Measurements from ENCODE around the gene PEX14. TPM values are rescaled to one million over a fixed set of nuclear protein-coding genes. Genes with fewer than 3 reads are reported as not detected.

PEX14 gene
- total RNA-seq, 4 donors from 2014 or later: 2.0 to 21.9 (median 5.3) TPM

DNA sequence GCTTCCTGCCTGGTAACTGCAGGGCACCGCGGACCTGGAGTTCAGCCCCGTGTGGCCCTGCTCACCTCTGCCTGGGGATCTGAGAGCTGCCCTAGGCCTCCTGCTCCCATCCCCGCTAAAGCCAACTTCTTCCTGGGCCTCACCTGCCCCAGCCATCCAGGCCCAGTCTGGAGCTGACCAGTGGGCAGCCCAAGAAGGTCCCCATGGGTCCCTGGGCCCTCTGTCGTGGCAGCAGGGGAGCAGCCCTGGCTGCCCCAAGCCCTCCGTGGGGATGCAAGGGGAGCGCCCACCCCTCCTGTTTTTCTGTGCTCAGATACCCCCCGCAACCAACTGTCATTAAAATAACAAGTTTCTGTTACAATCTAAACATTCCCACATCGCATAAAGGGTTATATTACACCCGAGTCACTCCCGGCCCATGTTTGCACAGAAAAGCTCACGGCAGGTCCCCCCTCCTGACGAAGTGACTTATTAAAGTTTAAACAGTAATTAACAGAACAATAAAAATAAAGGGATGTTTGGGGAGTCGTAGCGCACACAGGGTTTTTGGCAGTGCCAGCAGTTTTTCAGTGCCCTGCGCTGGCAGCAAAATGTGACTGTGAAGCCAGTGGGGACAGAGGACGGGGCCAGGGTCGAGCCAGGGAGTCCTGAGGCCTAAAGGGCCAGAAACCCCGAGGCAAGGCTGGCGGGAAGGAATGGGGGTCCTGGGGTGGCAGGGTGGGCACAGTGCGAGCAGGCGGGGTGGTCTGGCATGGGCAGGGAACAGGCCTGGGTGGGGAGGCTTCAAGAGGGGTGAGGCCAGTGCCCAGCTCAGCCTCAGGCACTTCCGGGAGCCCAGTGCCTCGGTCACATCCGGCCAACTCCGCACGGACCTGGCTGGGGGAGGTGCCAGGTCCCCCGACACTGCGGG lies 200.2 kb downstream of the PEX14 start:
- H3K27ac ChIP-seq: peak overlapping the region; percentile 18 to 25

DNA sequence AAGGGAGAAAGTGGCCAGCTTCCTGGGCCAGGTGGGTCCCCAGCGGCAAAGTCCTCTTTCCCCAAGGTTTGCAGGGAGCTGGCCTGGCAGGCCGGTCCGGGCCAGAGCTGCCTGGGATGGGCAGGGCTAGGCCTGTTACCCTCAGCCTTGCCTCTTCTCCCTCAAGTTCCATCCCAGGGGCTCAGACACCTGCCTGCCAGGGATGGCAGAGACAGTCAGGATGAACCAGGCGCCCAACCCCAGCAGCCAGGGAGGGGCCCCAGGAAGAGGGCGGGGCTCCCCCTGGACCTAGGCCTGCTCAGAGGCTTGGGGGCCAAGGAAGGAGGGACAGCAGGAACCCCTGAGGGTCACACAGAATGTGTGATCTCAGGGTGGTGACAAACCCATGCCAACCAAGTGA lies 201.1 kb downstream of the PEX14 start:
- Histone ChIP-seq H3K9me3 (no peaks in the 10 kb centered on the region), H3K27ac (peak overlapping the region in 1 of 2 donors; percentile 18), H3K27me3 (no peaks in the 10 kb centered on the region), H3K4me3 (no peak overlapping the region), H3K36me3 (no peaks in the 10 kb centered on the region), H3K4me1 (peaks cover 0 to 12% of the 10 kb centered on the region in 2 donors)
- no peak for DNase-seq
- intact Hi-C loops (cut with DNase I; ENCODE audit: low total_unique reads): no loop called here
- TF ChIP-seq, protein P1, sequence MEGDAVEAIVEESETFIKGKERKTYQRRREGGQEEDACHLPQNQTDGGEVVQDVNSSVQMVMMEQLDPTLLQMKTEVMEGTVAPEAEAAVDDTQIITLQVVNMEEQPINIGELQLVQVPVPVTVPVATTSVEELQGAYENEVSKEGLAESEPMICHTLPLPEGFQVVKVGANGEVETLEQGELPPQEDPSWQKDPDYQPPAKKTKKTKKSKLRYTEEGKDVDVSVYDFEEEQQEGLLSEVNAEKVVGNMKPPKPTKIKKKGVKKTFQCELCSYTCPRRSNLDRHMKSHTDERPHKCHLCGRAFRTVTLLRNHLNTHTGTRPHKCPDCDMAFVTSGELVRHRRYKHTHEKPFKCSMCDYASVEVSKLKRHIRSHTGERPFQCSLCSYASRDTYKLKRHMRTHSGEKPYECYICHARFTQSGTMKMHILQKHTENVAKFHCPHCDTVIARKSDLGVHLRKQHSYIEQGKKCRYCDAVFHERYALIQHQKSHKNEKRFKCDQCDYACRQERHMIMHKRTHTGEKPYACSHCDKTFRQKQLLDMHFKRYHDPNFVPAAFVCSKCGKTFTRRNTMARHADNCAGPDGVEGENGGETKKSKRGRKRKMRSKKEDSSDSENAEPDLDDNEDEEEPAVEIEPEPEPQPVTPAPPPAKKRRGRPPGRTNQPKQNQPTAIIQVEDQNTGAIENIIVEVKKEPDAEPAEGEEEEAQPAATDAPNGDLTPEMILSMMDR (IDR thresholded peaks at IDR 0.05): no peak
- no peak for TF ChIP-seq POLR2A (IDR thresholded peaks at IDR 0.05)

More for the DNA sequence above, 200.2 kb downstream of the PEX14 start:
- Histone ChIP-seq H3K36me3 (no peaks in the 10 kb centered on the region), H3K27me3 (no peaks in the 10 kb centered on the region), H3K4me1 (peaks cover 0 to 12% of the 10 kb centered on the region in 2 donors), H3K4me3 (no peak overlapping the region), H3K9me3 (no peaks in the 10 kb centered on the region)
- no peak for DNase-seq
- no peak for TF ChIP-seq POLR2A (IDR thresholded peaks at IDR 0.05)
- TF ChIP-seq, protein P1 (IDR thresholded peaks at IDR 0.05): no peak
- intact Hi-C loops (cut with DNase I; ENCODE audit: low total_unique reads): no loop called here

DNA sequence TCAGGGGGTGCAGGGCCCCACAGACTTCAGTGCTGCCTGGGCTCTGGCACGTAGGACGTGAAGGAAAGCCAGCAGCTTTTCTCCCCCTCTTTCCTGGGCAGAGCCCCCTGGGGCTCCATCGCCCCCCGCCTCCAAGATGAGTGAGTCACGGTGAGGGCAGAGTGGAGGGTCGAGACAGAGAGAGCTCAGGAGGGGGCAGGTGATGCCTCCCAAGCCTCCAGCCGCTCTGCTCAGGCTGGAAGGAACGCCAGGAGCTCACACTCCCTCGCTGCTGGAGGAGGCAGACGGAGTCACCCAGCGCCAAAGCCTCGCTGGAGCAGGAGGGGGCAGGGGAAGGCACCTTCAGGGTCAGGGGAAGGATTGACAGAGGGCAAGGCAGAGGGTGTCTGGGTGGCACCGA lies 202.2 kb downstream of the PEX14 start:
- TF ChIP-seq POLR2A (IDR thresholded peaks at IDR 0.05): no peak
- TF ChIP-seq, protein P1 (IDR thresholded peaks at IDR 0.05): no peak
- Histone ChIP-seq H3K27me3 (no peaks in the 10 kb centered on the region), H3K4me1 (peaks cover 0 to 7% of the 10 kb centered on the region in 2 donors), H3K27ac (peak overlapping the region; percentile 37), H3K4me3 (no peak overlapping the region), H3K36me3 (no peaks in the 10 kb centered on the region), H3K9me3 (no peaks in the 10 kb centered on the region)
- no peak for DNase-seq
- intact Hi-C loops (cut with DNase I; ENCODE audit: low total_unique reads): no loop called here

DNA sequence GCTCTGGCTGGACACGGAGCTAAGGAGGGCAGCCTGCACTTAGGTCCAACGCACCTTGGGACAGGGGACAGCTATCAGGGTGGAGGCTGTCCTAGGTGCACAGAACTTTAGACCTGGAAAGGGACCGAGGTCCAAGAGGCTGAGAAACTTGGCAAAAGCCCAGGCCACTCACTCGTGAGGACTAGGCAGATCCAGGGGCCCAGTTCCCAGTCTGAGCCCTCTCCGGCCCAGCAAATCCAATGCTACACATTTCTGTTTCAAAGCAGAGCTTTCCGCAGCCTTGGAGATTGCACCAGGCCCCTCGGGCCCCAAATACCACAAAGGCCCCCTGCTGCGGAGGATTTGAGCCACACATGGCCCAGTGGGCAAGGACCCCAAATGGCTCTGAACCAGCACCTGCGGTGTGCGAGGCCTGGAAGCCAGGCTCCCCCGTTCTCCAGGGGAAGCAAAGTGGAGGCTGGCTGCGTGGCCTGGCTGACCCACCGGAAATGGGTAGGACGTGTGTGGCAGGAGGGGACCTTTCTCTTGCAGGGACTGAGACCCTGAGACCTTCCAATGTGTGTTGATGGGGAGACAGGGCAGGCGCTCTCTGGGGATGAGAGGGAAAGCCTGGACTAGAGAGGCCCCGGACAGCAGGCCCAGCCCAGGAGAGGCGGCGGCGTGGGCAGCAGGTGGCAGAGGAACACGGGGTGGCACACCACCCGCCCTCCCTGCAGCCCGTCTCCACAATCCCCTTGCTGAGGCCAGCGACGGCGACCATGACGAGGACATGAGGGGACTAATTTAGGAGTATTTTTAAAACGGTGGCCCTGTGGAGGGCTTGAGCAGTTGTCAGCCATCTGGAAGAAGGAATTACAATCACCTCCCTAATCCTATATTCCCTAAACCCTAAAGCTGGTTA lies 203.0 kb downstream of the PEX14 start:
- intact Hi-C loops (cut with DNase I; ENCODE audit: low total_unique reads): no loop called here
- peak in 1 of 2 donors; percentile 75 for DNase-seq
- Histone ChIP-seq H3K9me3 (no peaks in the 10 kb centered on the region), H3K36me3 (no peaks in the 10 kb centered on the region), H3K4me1 (peaks cover 0 to 7% of the 10 kb centered on the region in 2 donors), H3K27me3 (no peaks in the 10 kb centered on the region), H3K4me3 (no peak overlapping the region), H3K27ac (peak overlapping the region in 1 of 2 donors; percentile 37)
- no peak for TF ChIP-seq POLR2A (IDR thresholded peaks at IDR 0.05)
- TF ChIP-seq, protein P1 (IDR thresholded peaks at IDR 0.05): no peak

Data from uterus (tissue), 4 donors.